HL-60/S4 treated with retinoic acid at 250 ng/mL for 4 days and 3 days (cell line): ENCODE measurements around the gene TMEM229A.
"Not testable (repeated sequence)": the region's sequence is repeated elsewhere in the genome, so short reads cannot be mapped to it uniquely, and the experiment has no call there.

ENCODE experiments used
- in situ Hi-C: fragments of 300-500 bp; cut with MboI; formaldehyde crosslinking; loops from 2 replicates; pipeline ENCODE4 v1.7.0; 2022; ENCODE audit warnings: low sequenced_read_pairs

TMEM229A gene

DNA sequence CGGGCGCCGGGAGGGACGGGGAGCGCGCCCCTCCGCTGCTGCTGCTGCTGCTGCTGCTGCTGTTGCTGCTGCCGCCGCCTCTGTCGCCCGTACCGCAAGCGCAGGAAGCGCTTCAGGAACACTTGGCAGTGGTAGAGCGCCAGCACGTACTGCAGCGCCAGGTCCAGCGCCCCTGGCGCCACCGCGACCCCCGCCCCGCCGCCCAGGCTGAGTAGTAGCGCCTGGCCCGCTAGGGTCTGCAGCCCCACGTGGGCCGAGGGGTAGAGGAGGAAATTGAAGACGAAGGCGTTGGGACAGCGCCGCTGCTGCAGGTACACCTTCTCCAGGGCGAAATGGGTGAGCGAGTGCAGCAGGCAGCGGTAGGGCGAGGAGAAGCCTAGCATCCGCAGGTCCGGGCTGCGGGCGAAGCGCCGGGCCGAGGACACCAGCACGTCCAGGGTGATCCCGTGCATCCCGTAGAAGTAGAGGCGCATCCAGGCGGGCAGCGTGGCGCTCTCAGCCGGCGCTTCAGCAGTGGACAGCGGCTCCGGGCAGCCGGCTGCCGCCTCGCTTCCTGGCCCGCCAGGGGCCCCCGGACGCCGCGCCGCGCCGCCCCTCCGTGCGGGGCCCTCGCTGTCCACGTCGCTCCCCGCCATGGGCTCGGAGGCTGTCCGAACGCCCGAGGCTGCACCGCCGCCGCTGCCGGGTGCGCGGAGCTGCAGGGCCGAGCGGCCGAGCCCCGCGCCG lies at the start of gene TMEM229A:
Gene TMEM229A, minus strand, starts transcription at position 699 of the 726 bp plus-strand sequence. Its CDS starts 64 bp downstream, at position 635.
- in situ Hi-C loops, result no loop called here

GRCh38 chr7:124082234-124082633 lies 49.4 kb upstream of the TMEM229A start:
- in situ Hi-C loops, result not testable (repeated sequence)

DNA sequence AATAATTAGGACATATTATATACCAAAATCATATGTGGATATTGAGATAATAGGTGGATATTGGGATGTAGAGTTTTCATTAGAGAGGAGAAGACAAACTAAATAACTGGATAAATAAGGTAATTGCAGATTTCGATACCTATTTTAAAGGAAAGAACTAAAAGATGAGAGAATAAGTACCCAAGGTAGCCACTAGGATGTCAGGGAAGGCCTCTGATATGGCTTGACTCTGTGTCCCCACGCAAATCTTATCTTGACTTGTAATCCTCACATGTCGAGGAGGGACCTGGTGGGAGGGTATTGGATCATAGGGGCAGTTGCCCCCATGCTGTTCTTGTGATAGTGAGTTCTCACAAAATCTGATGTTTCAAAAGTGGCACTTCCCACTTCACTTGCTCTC lies 44.7 kb upstream of the TMEM229A start:
- in situ Hi-C loops, result no loop called here

- in situ Hi-C loops, result no loop called here
These were observed 44.0 kb upstream of the TMEM229A start for GRCh38 chr7:124076841-124077240.

DNA sequence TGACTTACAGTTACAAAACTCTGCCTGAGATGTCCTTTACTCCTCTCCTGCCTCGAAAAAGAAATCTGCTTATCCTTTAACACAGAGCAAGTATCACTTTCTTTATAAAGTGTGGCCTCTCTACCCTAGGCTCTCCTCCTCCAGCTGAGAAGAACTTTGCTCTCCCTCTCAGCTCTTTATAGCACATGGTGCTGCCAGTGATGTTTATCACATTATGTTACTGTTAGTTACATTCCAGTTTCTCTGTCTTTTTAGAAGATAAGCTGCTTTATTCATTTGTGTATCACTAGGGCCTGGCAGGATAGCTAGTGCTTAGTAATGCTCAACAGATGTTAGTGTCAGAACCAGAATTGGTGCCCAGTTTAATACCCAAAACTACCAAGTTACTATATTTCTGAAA lies 41.1 kb upstream of the TMEM229A start:
- in situ Hi-C loops, result no loop called here

DNA sequence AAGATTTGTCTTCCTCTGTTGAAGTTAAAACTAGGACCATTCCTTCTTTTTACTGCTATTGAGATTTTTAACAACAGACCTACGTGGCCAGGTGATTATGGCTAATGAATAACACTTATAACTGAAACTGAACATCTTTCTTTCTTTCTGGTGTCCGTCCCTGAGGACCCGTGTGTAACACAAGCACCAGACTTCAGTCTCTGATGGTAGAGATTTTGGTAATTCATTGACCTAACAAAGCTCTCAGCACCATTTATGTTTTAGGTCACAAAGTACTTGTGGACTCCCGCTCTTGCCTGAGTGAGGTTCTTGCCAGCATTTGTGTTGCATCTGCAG lies 40.4 kb upstream of the TMEM229A start:
- in situ Hi-C loops, result no loop called here

DNA sequence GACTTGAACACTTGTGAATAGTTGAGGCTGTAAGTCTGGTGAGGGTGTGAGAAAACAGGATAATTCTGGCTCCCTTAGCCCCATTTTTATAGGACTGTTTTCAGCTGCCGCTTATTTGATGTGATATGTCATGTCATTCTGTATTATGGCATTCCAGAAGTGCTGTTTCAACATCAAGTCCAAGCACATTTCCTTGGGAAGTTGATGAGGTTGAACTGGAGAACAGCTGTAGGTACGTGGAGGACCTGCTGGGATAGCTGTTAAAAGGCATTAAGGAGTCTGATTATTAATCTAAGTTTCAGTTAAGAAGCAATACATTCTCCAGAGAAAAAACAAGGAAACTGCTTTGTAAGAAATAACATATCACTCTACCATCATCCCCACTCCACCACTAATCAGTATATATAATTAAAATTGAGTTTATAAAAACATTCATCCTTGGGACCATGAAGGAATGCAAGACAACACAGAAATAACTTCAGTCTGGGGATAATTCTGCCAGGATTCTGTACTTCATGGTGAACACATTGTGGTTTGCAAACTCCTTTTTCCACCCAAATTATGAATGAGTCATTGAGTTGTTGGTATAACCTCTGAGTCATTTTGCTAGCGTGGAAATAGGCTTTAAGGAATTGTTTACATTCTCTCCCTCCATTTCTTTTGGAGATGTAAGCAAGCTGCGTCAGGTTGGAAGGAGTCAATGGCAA lies 39.9 kb upstream of the TMEM229A start:
- in situ Hi-C loops, result no loop called here

GRCh38 chr7:124071843-124072242 lies 39.0 kb upstream of the TMEM229A start:
- in situ Hi-C loops, result no loop called here

- in situ Hi-C loops, result no loop called here
These were observed 29.3 kb upstream of the TMEM229A start for GRCh38 chr7:124062171-124062570.

DNA sequence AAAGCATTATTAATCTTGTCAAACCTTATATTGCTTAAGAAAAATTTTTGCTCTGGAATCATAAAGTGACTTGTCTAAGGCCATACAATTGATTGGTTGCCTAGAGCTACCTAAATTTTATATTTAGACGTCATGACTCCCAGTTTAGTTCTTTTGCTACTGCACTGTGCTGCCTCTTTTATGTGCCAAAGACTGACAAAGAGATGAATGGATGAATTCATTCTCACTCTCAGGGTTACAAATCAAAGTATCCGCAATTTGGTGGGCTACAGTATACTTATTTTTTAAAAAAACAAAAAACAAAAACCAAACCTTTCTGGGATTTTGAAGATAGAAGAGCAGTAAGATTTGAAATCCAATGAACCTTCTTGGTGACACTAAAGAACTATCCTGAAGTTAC lies 27.7 kb upstream of the TMEM229A start:
- in situ Hi-C loops, result no loop called here

- in situ Hi-C loops, result no loop called here
These were observed 26.5 kb upstream of the TMEM229A start for GRCh38 chr7:124059375-124059774.

DNA sequence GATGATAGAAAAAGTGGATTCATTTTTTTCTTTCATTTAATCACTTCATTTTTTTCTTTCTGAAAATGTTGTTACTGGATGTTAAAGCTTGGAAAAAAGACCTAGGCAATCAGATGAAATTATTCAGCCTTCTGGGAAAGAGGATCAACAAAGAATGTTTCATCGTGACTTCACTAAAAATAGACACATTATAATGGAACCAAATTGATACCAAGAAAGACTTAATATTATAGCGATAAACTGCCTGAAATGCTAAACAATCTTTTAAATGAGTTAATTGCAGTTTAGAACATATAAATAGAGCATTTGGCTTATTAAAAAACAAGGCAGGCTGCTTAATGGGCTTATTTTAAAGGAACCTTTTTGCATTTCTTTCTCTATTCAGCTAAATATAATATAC lies 25.6 kb upstream of the TMEM229A start:
- in situ Hi-C loops, result no loop called here

GRCh38 chr7:124057872-124058271 lies 25.0 kb upstream of the TMEM229A start:
- in situ Hi-C loops, result no loop called here

DNA sequence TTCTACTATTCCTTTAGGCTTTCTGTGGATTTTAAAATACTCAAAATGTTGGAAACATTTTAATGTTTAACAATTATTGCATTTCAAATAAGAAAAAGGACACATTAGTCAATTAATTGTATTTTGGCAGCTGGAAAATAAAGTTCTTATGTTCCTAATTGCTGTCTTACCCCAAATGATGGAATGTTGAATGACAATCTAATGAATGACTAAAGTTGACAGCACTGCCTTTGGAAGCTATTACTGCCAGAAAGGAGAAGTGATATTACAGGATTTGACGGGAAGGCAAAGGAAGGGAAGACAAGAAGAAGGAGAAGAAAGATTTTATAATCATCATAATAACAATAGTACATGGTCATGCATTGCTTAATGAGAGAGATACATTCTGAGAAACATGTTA lies 23.4 kb upstream of the TMEM229A start:
- in situ Hi-C loops, result no loop called here

- in situ Hi-C loops, result no loop called here
These were observed 19.0 kb upstream of the TMEM229A start for GRCh38 chr7:124051681-124052377.

- in situ Hi-C loops, result no loop called here
These were observed 10.0 kb upstream of the TMEM229A start for GRCh38 chr7:124042826-124043225.

DNA sequence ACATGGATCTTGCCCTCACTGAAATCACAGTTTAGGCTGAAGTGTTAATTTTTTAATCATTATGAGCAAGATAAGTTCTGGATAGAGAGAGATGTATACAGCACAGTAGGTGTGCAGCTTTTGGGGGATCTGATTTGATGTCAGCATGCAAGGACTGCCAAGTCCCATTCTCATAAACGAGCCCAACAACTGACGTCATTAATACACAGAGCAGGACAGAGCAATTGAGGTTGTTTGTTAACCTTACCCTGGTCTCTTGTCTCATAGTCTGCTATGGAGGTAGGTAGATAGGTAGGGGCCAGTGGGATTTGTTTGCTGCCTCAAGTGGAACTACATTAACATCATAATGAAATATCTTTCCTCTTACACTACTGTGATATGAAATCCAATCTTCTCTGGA lies 8.6 kb upstream of the TMEM229A start:
- in situ Hi-C loops, result no loop called here

GRCh38 chr7:124037902-124038301 lies 5.0 kb upstream of the TMEM229A start:
- in situ Hi-C loops, result not testable (repeated sequence)

GRCh38 chr7:124035706-124036105 lies 2.8 kb upstream of the TMEM229A start:
- in situ Hi-C loops, result no loop called here

GRCh38 chr7:124034754-124035100 lies 1.9 kb upstream of the TMEM229A start:
- in situ Hi-C loops, result no loop called here

DNA sequence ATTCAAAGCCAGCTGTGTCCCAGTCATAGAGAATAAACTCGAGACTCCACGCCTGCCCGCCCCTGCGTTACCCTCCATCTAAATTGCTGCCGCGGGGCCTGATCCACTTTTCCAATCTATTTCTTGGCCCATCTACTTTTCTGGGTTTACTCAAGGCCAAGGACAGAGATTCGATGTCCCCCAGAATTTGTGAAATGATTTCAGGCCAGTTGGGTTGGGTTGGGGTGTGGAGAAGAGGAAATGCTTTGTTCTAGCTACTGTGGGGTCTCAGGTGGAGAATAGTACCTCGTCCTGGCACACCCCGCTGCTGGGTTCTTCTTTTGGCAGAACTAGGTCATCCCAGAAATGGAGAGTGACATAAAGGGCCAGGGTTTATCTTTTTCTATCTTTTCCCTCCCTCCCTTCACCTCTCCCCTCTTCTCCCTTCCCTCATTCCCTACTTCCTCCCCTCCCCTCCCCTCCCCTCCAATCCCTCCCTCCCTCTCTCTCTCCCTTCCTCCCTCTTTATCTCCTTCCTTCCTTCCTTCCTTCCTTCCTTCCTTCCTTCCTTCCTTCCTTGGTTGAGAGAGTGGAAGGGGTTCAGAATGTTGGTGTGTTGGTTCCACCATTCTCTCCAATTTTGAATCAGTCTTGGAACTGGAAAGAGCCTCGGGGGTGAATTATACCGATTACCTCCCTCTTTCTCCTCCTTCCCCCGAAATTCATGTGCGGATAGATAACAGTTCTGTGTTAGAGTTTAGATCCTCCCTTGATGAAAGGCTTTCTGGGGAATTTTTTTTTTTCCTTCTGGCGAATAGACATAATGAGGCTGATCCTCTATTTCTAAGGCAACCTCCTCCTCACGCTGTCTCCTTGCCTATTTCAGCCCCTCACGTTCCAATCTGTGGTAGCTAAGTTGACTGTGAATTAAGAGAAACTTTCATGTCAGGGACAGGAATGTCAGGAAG lies 1.2 kb upstream of the TMEM229A start:
- in situ Hi-C loops, result no loop called here
